Activated CD8-positive, alpha-beta T cell treated with anti-CD3 and anti-CD28 coated beads, Interleukin-2, amount 10 ng/mL, durations not matched to agents 7 days and 5 days (primary cell): ENCODE measurements around the gene TPCN2. TPM values are rescaled to one million over a fixed set of nuclear protein-coding genes. Genes with fewer than 3 reads are reported as not detected.

Experiments used
- ATAC-seq: fragments of 150-1000 bp; cut with Tn5 transposase; one replicate; pipeline ENCODE4 v1.10.0; 2021; ENCODE audit warnings: moderate library complexity
- CTCF ChIA-PET: fragments of 350-600 bp; sonication (Branson Sonifier 250); formaldehyde crosslinking; loops from one replicate; lab custom pipeline; 2021; ENCODE audit warnings: antibody characterized with exemption; lab: Charles Lee
- POLR2A ChIA-PET: fragments of 350-600 bp; sonication (Branson Sonifier 250); formaldehyde crosslinking; loops from one replicate; lab custom pipeline; 2021; ENCODE audit warnings: antibody characterized with exemption; lab: Charles Lee
- DNase-seq: peaks from one replicate; pipeline ENCODE4 v3.0.0-alpha.2; 2020
- H3K27ac Mint-ChIP-seq: one replicate; pipeline ENCODE4 v1.8.0; 2021; ENCODE audit warnings: mild to moderate bottlenecking, mixed read lengths
- H3K27me3 Mint-ChIP-seq: one replicate; pipeline ENCODE4 v1.8.0; 2021; ENCODE audit warnings: low read depth, mixed read lengths
- H3K36me3 Mint-ChIP-seq: one replicate; pipeline ENCODE4 v1.8.0; 2021; ENCODE audit warnings: low read depth, mixed read lengths
- H3K4me1 Mint-ChIP-seq: one replicate; pipeline ENCODE4 v1.8.0; 2021; ENCODE audit warnings: low read depth, mixed read lengths
- H3K4me3 Mint-ChIP-seq: one replicate; pipeline ENCODE4 v1.8.0; 2021; ENCODE audit warnings: mild to moderate bottlenecking, mixed read lengths
- H3K9me3 Mint-ChIP-seq: one replicate; pipeline ENCODE4 v1.8.0; 2022; ENCODE audit warnings: mixed read lengths; ENCODE audit not compliant: insufficient read depth
- total RNA-seq, 2 experiments: library from RNA; stranded (reverse); gene quantifications; one replicate each; pipeline ENCODE4 v1.2.3, GENCODE V29; 2021

The TPCN2 gene
- total RNA-seq, 2 experiments from 2014 or later = 19.1 to 21.2 TPM

GRCh38 chr11:69157156-69157821 is 108.6 kb downstream of the TPCN2 start:
- ChIA-PET POLR2A (no interaction called here), CTCF (no interaction called here)
- no peak for DNase-seq
- no peaks in the 10 kb centered on the region for H3K4me1 Mint-ChIP-seq
- no peak overlapping the region for H3K4me3 Mint-ChIP-seq
- H3K36me3 Mint-ChIP-seq = no peaks in the 10 kb centered on the region
- no peak for ATAC-seq
- H3K27ac Mint-ChIP-seq = no peak overlapping the region
- H3K9me3 Mint-ChIP-seq = peaks cover under 1% of the 10 kb centered on the region
- H3K27me3 Mint-ChIP-seq = no peaks in the 10 kb centered on the region

- Mint-ChIP-seq H3K27me3 (no peaks in the 10 kb centered on the region), H3K36me3 (no peaks in the 10 kb centered on the region), H3K27ac (no peak overlapping the region), H3K4me3 (no peak overlapping the region), H3K4me1 (no peaks in the 10 kb centered on the region), H3K9me3 (peaks cover 5% of the 10 kb centered on the region)
- DNase-seq (no peak), ATAC-seq (no peak)
- CTCF ChIA-PET = no interaction called here
- POLR2A ChIA-PET = no interaction called here
Observed at GRCh38 chr11:69157822-69158231, 109.1 kb downstream of the TPCN2 start.

GRCh38 chr11:69158301-69159149 is 109.8 kb downstream of the TPCN2 start:
- POLR2A ChIA-PET = no interaction called here

GRCh38 chr11:69159150-69159852 is 110.6 kb downstream of the TPCN2 start:
- H3K27ac Mint-ChIP-seq = no peak overlapping the region
- no peaks in the 10 kb centered on the region for H3K36me3 Mint-ChIP-seq
- CTCF ChIA-PET = no interaction called here
- ATAC-seq (no peak), DNase-seq (no peak)
- H3K4me3 Mint-ChIP-seq = no peak overlapping the region
- POLR2A ChIA-PET = no interaction called here
- no peaks in the 10 kb centered on the region for H3K27me3 Mint-ChIP-seq
- no peaks in the 10 kb centered on the region for H3K4me1 Mint-ChIP-seq
- H3K9me3 Mint-ChIP-seq = peaks cover 5% of the 10 kb centered on the region

More at GRCh38 chr11:69158301-69159149, 109.8 kb downstream of the TPCN2 start:
- Mint-ChIP-seq H3K4me1 (no peaks in the 10 kb centered on the region), H3K27ac (no peak overlapping the region), H3K4me3 (no peak overlapping the region), H3K36me3 (no peaks in the 10 kb centered on the region), H3K27me3 (no peaks in the 10 kb centered on the region), H3K9me3 (peaks cover 5% of the 10 kb centered on the region)
- ATAC-seq = no peak
- no peak for DNase-seq
- CTCF ChIA-PET = no interaction called here

- Mint-ChIP-seq H3K4me1 (no peaks in the 10 kb centered on the region), H3K36me3 (no peaks in the 10 kb centered on the region), H3K9me3 (peaks cover 5% of the 10 kb centered on the region), H3K4me3 (no peak overlapping the region), H3K27me3 (no peaks in the 10 kb centered on the region), H3K27ac (no peak overlapping the region)
- ATAC-seq = no peak
- DNase-seq = no peak
- ChIA-PET POLR2A (no interaction called here), CTCF (no interaction called here)
Observed at GRCh38 chr11:69160296-69161116, 111.8 kb downstream of the TPCN2 start.

- H3K4me3 Mint-ChIP-seq = no peak overlapping the region
- no peaks in the 10 kb centered on the region for H3K27me3 Mint-ChIP-seq
- no peaks in the 10 kb centered on the region for H3K36me3 Mint-ChIP-seq
- H3K27ac Mint-ChIP-seq = no peak overlapping the region
- peaks cover 5% of the 10 kb centered on the region for H3K9me3 Mint-ChIP-seq
- POLR2A ChIA-PET = no interaction called here
- CTCF ChIA-PET = no interaction called here
- DNase-seq = no peak
- peaks cover 2% of the 10 kb centered on the region for H3K4me1 Mint-ChIP-seq
- ATAC-seq = no peak
Observed at GRCh38 chr11:69161117-69161407, 112.3 kb downstream of the TPCN2 start.

- Mint-ChIP-seq H3K27ac (no peak overlapping the region), H3K4me1 (peaks cover 14% of the 10 kb centered on the region), H3K4me3 (no peak overlapping the region), H3K9me3 (peaks cover 5% of the 10 kb centered on the region), H3K36me3 (no peaks in the 10 kb centered on the region), H3K27me3 (peaks cover 3% of the 10 kb centered on the region)
- DNase-seq = no peak
- no peak for ATAC-seq
- ChIA-PET CTCF (no interaction called here), POLR2A (no interaction called here)
Observed at GRCh38 chr11:69162505-69162904, 113.8 kb downstream of the TPCN2 start.

- POLR2A ChIA-PET = no interaction called here
- Mint-ChIP-seq H3K9me3 (peaks cover 5% of the 10 kb centered on the region), H3K27me3 (peaks cover 8% of the 10 kb centered on the region), H3K36me3 (no peaks in the 10 kb centered on the region), H3K4me1 (peaks cover 14% of the 10 kb centered on the region), H3K27ac (no peak overlapping the region), H3K4me3 (no peak overlapping the region)
- ATAC-seq (no peak), DNase-seq (no peak)
- CTCF ChIA-PET = interaction anchor here (1.0 kb wide), 1 partner anchor 10 kb away, joined by 3 read pairs; no protein-coding TSS in a partner anchor
Observed at GRCh38 chr11:69163842-69164241, 115.1 kb downstream of the TPCN2 start.

GRCh38 chr11:69164824-69165223 is 116.1 kb downstream of the TPCN2 start:
- no peak overlapping the region for H3K27ac Mint-ChIP-seq

GRCh38 chr11:69165775-69166174 is 117.0 kb downstream of the TPCN2 start:
- H3K9me3 Mint-ChIP-seq = peaks cover 5% of the 10 kb centered on the region
- no peaks in the 10 kb centered on the region for H3K36me3 Mint-ChIP-seq
- H3K4me3 Mint-ChIP-seq = no peak overlapping the region
- ChIA-PET CTCF (no interaction called here), POLR2A (no interaction called here)
- H3K27me3 Mint-ChIP-seq = peaks cover 8% of the 10 kb centered on the region
- H3K27ac Mint-ChIP-seq = no peak overlapping the region
- no peak for DNase-seq
- H3K4me1 Mint-ChIP-seq = peaks cover 14% of the 10 kb centered on the region
- no peak for ATAC-seq

More at GRCh38 chr11:69164824-69165223, 116.1 kb downstream of the TPCN2 start:
- Mint-ChIP-seq H3K27me3 (peaks cover 8% of the 10 kb centered on the region), H3K9me3 (peaks cover 5% of the 10 kb centered on the region), H3K36me3 (no peaks in the 10 kb centered on the region), H3K4me3 (no peak overlapping the region), H3K4me1 (peaks cover 14% of the 10 kb centered on the region)
- DNase-seq (no peak), ATAC-seq (no peak)
- ChIA-PET CTCF (interaction anchor here (1.0 kb wide), 1 partner anchor 11 kb away, joined by 3 read pairs; no protein-coding TSS in a partner anchor), POLR2A (no interaction called here)
